HepG2 (cell line): Measurements from ENCODE around the gene KRTAP5-8. TPM values are rescaled to one million over a fixed set of nuclear protein-coding genes. Genes with fewer than 3 reads are reported as not detected.
"Not testable (repeated sequence)": the region's sequence is repeated elsewhere in the genome, so short reads cannot be mapped to it uniquely, and the experiment has no call there.

Source experiments
- ATAC-seq: fragments of 200-7000 bp; cut with Tn5 transposase; 3 replicates; pipeline ENCODE4 v1.9.1; 2020; ENCODE audit warnings: mild to moderate bottlenecking, moderate library complexity
- BruUV-seq: library from RNA; stranded (reverse); fragments of 400-500 nt; replicated peaks from 2 replicates; lab custom pipeline; 2021; lab: Mats Ljungman, UMichigan
- CTCF ChIA-PET: fragments of 300-600 bp; formaldehyde crosslinking; extraction: SDS; loops from one replicate; lab custom pipeline; 2021; ENCODE audit warnings: low total read pairs, inconsistent platforms, low intra/inter-chr PET ratio; lab: Yijun Ruan, JAX
- POLR2A ChIA-PET: fragments of 350-600 bp; sonication (Branson Sonifier 250); formaldehyde crosslinking; loops from one replicate; lab custom pipeline; 2020; ENCODE audit warnings: antibody characterized with exemption, inconsistent platforms; lab: Yijun Ruan, JAX
- DNase-seq: peaks from one replicate; pipeline ENCODE4 v3.0.0-alpha.2; 2015; ENCODE audit warnings: low spot score
- FAIRE-seq: peaks from 3 replicates; lab custom pipeline; 2011; peaks lifted over from hg19 to GRCh38; lab: Jason Lieb, UNC
- H2AFZ ChIP-seq: one replicate; pipeline ENCODE4 v1.6.1; 2011; ENCODE audit warnings: low read length, inconsistent platforms
- H3K27ac ChIP-seq: fragments of 300-600 bp; 3 replicates; pipeline ENCODE4 v1.8.0; 2011; ENCODE audit warnings: mixed run types, mild to moderate bottlenecking, mixed read lengths, low read length, inconsistent platforms; ENCODE audit not compliant: insufficient read depth; ENCODE audit errors: extremely low read length
- H3K27me3 ChIP-seq, 2 experiments: fragments of 200-600 bp in 1 of 2; 2 replicates in 1 of 2; 3 replicates in 1 of 2; pipeline versions ENCODE4 v1.6.0 to v1.8.0; 2011; ENCODE audit warnings: low read length in 2 of 2, mild to moderate bottlenecking in 2 of 2, moderate library complexity in 2 of 2, inconsistent platforms in 1 of 2; ENCODE audit not compliant: insufficient read depth in 2 of 2, control insufficient read depth in 1 of 2
- H3K36me3 ChIP-seq, 2 experiments: fragments of 200-600 bp in 1 of 2; replicated peaks in 1 of 2; 2 replicates in 1 of 2; 3 replicates in 1 of 2; pipeline versions ENCODE4 v1.5.1 to v1.8.0; 2011; ENCODE audit warnings: low read length in 2 of 2, inconsistent platforms in 1 of 2; ENCODE audit not compliant: insufficient read depth in 2 of 2, control insufficient read depth in 1 of 2
- H3K4me1 ChIP-seq: 2 replicates; pipeline ENCODE4 v1.5.1; 2012; ENCODE audit warnings: low read length, inconsistent platforms; ENCODE audit not compliant: insufficient read depth
- H3K4me2 ChIP-seq: 2 replicates; pipeline ENCODE4 v1.6.0; 2011; ENCODE audit warnings: low read depth, low read length, inconsistent platforms
- H3K4me3 ChIP-seq, 3 experiments: fragments of 200-600 bp in 1 of 3; sonication (generic), shearing (Covaris generic) in 1 of 3; replicated peaks in 1 of 3; 2 replicates each; pipeline ENCODE4 v1.5.1; 2011 to 2016; ENCODE audit warnings: low read length in 3 of 3, inconsistent platforms in 2 of 3, low read depth in 2 of 3, mild to moderate bottlenecking in 2 of 3, control low read depth in 1 of 3, mixed read lengths in 1 of 3; ENCODE audit not compliant: insufficient read depth in 1 of 3
- H3K79me2 ChIP-seq: one replicate; pipeline ENCODE4 v1.6.1; 2011; ENCODE audit warnings: low read length, inconsistent platforms; ENCODE audit not compliant: insufficient read depth
- H3K9ac ChIP-seq: 2 replicates; pipeline ENCODE4 v1.6.0; 2011; ENCODE audit warnings: mild to moderate bottlenecking, low read depth, low read length, inconsistent platforms; ENCODE audit not compliant: insufficient read depth
- H3K9me3 ChIP-seq: 2 replicates; pipeline ENCODE4 v1.5.1; 2012; ENCODE audit warnings: mild to moderate bottlenecking, low read length
- H4K20me1 ChIP-seq: 2 replicates; pipeline ENCODE4 v1.6.0; 2011; ENCODE audit warnings: inconsistent platforms, mild to moderate bottlenecking, low read length, moderate library complexity; ENCODE audit not compliant: insufficient read depth
- SAP130 ChIP-seq: IDR thresholded peaks from 2 replicates; pipeline ENCODE4 v1.6.1; 2016; ENCODE audit warnings: low read depth
- WGBS: methylation state at CpG from one replicate; pipeline ENCODE4 v1.1.6; 2017; ENCODE audit warnings: low lambda C conversion rate; 5-methylcytosine and 5-hydroxymethylcytosine counted together
- in situ Hi-C: cut with HindIII; loops from 2 replicates; pipeline ENCODE4 v1.10.0; 2017; ENCODE audit warnings: low pct_unique_long_range_greater_than_20kb; ENCODE audit not compliant: extremely low pct_ligation_motif_present
- intact Hi-C: fragments of 100-400 bp; cut with micrococcal nuclease; formaldehyde crosslinking; loops from one replicate; pipeline ENCODE4 v1.10.0; 2022; ENCODE audit not compliant: unreplicated experiment
- polyA plus RNA-seq, 8 experiments: library from polyadenylated mRNA; depleted of rRNA in 3 of 8; stranded (reverse) in 7 of 8; unstranded in 1 of 8; fragments of >200 nt; fragmentation: Illumina TruSeq in 4 of 8; extraction: Trizol in 4 of 8; gene quantifications; 2 replicates each; pipeline versions ENCODE4 v1.2.1 to v1.2.3, GENCODE V29; 2011 to 2016; ENCODE audit warnings: low read depth in 4 of 8, missing spikeins in 1 of 8, mixed read lengths in 1 of 8; ENCODE audit not compliant: insufficient read depth in 1 of 8
- total RNA-seq, 5 experiments: library from RNA; depleted of rRNA; stranded (reverse); fragments of >200 nt; fragmentation: Illumina TruSeq; extraction: Trizol; gene quantifications; 2 replicates each; pipeline ENCODE4 v1.2.3, GENCODE V29; 2016; ENCODE audit warnings: low read depth in 1 of 5

KRTAP5-8 gene
- total and polyA plus RNA-seq, 2 of the 13 experiments (the other 11 are each of a cell fraction or from before 2014, with no cell fraction given) = 0.20 TPM; not detected in 1

DNA sequence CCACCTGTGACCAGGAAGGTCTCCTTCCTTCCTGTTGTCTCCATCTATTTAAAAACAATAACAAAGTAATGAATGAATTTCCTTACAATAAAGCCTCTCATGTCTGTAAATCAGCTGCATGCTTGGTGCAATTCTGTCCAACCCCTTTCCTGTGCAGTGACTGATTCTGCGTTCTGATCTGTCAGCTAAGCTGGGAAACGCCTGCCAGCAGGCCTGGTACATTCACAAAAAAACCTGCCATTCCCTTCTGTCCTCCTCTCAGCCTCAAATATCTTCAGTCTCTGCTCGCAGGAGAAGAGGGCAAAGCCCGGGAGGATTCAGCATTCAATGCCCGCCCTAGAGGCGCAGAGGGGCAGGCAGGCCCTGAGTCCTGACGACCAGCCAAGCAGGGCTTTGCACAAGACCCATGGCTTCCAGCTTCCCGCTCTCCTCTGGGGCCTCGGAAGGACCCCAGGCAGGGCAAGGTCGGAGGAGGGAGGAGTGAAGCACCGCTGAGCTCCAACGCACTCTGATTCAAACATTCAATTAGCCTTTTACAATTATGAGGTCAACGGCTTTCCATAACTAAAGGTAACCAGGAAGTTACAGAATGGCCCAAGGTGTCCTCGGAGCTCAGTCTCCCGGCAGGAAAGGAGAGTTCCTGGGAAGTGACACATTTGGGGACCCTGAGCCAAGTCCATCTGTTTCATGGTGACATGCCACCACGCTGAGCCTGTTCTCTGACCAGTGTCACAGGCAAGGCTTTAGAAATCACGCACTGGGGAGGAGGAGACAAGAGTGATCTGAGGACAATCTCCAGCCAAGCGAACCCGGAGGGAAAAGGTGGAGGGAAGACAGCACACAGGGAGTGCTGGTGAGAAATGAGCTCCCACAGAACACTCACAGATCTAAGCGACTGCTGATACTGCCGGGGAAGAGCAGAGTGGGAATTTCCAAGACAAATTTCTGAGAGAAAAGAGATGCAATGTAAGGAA is 29.1 kb downstream of the KRTAP5-8 start:
- CTCF ChIA-PET, FAIRE-seq, BruUV-seq, in situ Hi-C loops, DNase-seq, H4K20me1 ChIP-seq, H3K4me2 ChIP-seq, H3K4me3 ChIP-seq, H3K36me3 ChIP-seq, H2AFZ ChIP-seq, H3K27ac ChIP-seq, intact Hi-C loops, H3K9ac ChIP-seq, POLR2A ChIA-PET, H3K9me3 ChIP-seq, H3K79me2 ChIP-seq: not testable (repeated sequence)
- ATAC-seq = peak; percentile 16; the same call in 2 of the 3 replicates
- 25% methylated on average over 12 of the region's 21 CpGs for WGBS
- peaks cover 56% of the 10 kb centered on the region for H3K4me1 ChIP-seq
- TF ChIP-seq SAP130 = 0 out of 2 replicates have a peak, but pooled peaks have one; percentile 14
- H3K27me3 ChIP-seq = peaks cover 6 to 26% of the 10 kb centered on the region in 2 experiments; a peak in 2 of 5 replicates

DNA sequence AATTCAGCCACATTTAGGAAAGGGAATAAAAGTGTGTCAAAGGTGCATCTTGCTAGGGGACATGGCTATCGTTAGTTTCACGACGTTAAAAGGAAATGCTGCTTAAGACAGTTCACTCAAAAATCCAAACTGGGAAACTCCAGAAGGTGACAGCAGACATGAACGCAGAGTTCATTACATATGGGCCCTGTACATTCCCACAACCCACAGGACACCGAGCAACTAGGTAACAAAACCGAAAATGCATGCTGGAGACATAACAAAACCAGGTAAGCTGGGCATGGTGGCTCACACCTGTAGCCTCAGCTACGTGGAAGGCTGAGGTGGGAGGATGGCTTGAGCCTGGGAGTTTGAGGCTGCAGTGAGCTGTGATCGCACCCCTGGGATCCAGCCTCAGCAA is 29.8 kb downstream of the KRTAP5-8 start:
- H3K36me3 ChIP-seq, FAIRE-seq, BruUV-seq, H3K27ac ChIP-seq, H3K79me2 ChIP-seq, H3K9me3 ChIP-seq, DNase-seq, H3K4me3 ChIP-seq, H3K9ac ChIP-seq, intact Hi-C loops, CTCF ChIA-PET, ATAC-seq, in situ Hi-C loops, H3K4me2 ChIP-seq, H2AFZ ChIP-seq, H4K20me1 ChIP-seq, POLR2A ChIA-PET: not testable (repeated sequence)
- peaks cover 62% of the 10 kb centered on the region for H3K4me1 ChIP-seq
- H3K27me3 ChIP-seq = peaks cover 5 to 28% of the 10 kb centered on the region in 2 experiments; a peak in 3 of 5 replicates
- 26% methylated on average over 7 of the region's 8 CpGs for WGBS
